SU-DHL-6 (cell line): ENCODE measurements around the gene DNAAF8.

Source experiments
- H2AFZ ChIP-seq: fragments of 200-600 bp; sonication (generic); 2 replicates; pipeline ENCODE4 v1.6.1; 2014; ENCODE audit warnings: low read depth, mild to moderate bottlenecking, moderate library complexity, mixed read lengths, antibody characterized with exemption, low read length; ENCODE audit not compliant: severe bottlenecking
- H3F3A ChIP-seq: fragments of 200-600 bp; shearing (Covaris generic); 2 replicates; pipeline ENCODE4 v1.6.0; 2016; ENCODE audit warnings: antibody characterized with exemption, mild to moderate bottlenecking; ENCODE audit not compliant: insufficient read depth
- H3K27ac ChIP-seq: fragments of 200-600 bp; sonication (generic); 2 replicates; pipeline ENCODE4 v1.5.1; 2016; ENCODE audit warnings: low read depth, mild to moderate bottlenecking, low read length, moderate library complexity, mixed read lengths
- H3K27me3 ChIP-seq: fragments of 200-600 bp; sonication (generic), shearing (Covaris generic); 2 replicates; pipeline ENCODE4 v1.6.0; 2014; ENCODE audit warnings: mild to moderate bottlenecking, low read length
- H3K36me3 ChIP-seq: fragments of 200-600 bp; sonication (generic); 2 replicates; pipeline ENCODE4 v1.6.1; 2014; ENCODE audit warnings: mild to moderate bottlenecking, low read length, mixed read lengths
- H3K4me2 ChIP-seq: fragments of 300-600, 200-600 bp; shearing (Covaris generic), sonication (generic); 2 replicates; pipeline ENCODE4 v1.6.0; 2014; ENCODE audit warnings: low read length, low read depth, mild to moderate bottlenecking; ENCODE audit not compliant: poor library complexity, severe bottlenecking
- H3K4me3 ChIP-seq: fragments of 200-600 bp; sonication (generic); 2 replicates; pipeline ENCODE4 v1.5.1; 2014; ENCODE audit warnings: antibody characterized with exemption, low read length, mild to moderate bottlenecking, mixed read lengths; ENCODE audit not compliant: insufficient read depth, poor library complexity, severe bottlenecking
- H3K79me2 ChIP-seq: fragments of 200-600 bp; sonication (generic); 2 replicates; pipeline ENCODE4 v1.6.1; 2014; ENCODE audit warnings: mild to moderate bottlenecking, low read length, moderate library complexity; ENCODE audit not compliant: insufficient read depth
- H3K9ac ChIP-seq: fragments of 200-600 bp; sonication (generic); 2 replicates; pipeline ENCODE4 v1.7.0; 2014; ENCODE audit warnings: mild to moderate bottlenecking, low read length
- H3K9me2 ChIP-seq: fragments of 200-600 bp; sonication (generic); replicated peaks from 2 replicates; pipeline ENCODE4 v1.6.1; 2014; ENCODE audit warnings: low read length; ENCODE audit not compliant: insufficient read depth
- H3K9me3 ChIP-seq: fragments of 200-600 bp; sonication (generic); 2 replicates; pipeline ENCODE4 v1.6.1; 2014; ENCODE audit warnings: low read length, mixed read lengths; ENCODE audit not compliant: insufficient read depth
- H4K20me1 ChIP-seq: fragments of 200-600 bp; sonication (generic); 2 replicates; pipeline ENCODE4 v1.6.1; 2014; ENCODE audit warnings: low read depth, mild to moderate bottlenecking, antibody characterized with exemption, low read length, moderate library complexity, mixed read lengths
- EZH2phosphoT487 ChIP-seq: fragments of 200-600 bp; sonication (generic), shearing (Covaris generic); conservative IDR thresholded peaks from 2 replicates; pipeline ENCODE4 v1.6.1; 2018; ENCODE audit warnings: mild to moderate bottlenecking, antibody characterized with exemption, low read length, moderate library complexity, mixed read lengths
- TF ChIP-seq, protein P1 (sequence below): fragments of 200-600 bp; sonication (generic); IDR thresholded peaks from one replicate; pipeline ENCODE4 v1.5.1; 2017; ENCODE audit warnings: antibody characterized with exemption, mild to moderate bottlenecking, low read length, moderate library complexity; ENCODE audit not compliant: insufficient read depth, poor library complexity, severe bottlenecking

DNAAF8 gene

DNA sequence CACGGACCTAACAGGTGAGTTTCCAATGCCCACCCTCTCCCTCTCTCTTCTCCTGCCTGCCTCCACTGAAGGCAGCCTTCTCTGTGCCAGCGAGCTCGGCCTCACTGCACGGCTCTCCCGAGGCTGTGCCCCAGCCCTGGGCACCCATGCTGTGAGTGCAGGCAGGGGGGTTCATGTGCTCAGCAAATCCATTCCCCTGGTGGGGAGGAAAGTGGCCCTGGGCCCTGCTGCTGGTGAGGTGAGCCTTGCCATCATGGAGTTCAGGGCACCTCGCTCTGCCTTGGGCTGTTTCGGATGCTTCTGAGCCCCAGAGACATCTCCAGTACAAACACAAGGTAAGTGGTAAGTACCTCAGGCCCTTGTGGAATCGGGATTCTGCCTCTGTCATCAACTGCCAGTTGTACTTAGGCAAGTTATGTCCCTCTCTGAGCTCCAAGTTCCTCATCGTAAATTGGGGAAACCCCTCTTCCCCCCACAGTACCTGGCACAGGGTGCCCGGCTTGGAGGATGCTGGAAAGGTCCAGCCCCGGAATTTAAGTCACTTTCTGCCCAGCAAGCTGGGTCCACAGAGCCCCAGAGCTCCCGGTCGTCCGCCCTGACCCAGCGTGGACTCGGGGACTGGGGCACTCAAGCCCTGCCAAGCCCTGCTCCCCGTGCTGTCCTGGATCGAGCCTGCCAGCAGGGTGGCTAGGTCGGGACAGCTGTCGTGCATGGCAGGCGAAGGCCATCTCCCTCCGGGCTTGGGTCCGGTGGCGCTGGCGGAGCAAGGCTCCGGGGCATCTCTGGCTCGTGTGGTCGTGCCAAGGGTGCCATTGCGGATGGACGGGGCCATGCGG lies 41.7 kb upstream of the DNAAF8 start:
- peak overlapping the region; percentile 59 for H3K9ac ChIP-seq
- H3K9me3 ChIP-seq: no peaks in the 10 kb centered on the region
- no peak overlapping the region for H3K27ac ChIP-seq
- no peaks in the 10 kb centered on the region for H3K9me2 ChIP-seq
- no peaks in the 10 kb centered on the region for H3K27me3 ChIP-seq
- H3K4me2 ChIP-seq: peak overlapping the region; percentile 70
- no peaks in the 10 kb centered on the region for H3F3A ChIP-seq
- H4K20me1 ChIP-seq: no peaks in the 10 kb centered on the region
- H2AFZ ChIP-seq: peak overlapping the region; percentile 75
- no peaks in the 10 kb centered on the region for H3K36me3 ChIP-seq
- TF ChIP-seq EZH2phosphoT487: no peak
- TF ChIP-seq, protein P1, sequence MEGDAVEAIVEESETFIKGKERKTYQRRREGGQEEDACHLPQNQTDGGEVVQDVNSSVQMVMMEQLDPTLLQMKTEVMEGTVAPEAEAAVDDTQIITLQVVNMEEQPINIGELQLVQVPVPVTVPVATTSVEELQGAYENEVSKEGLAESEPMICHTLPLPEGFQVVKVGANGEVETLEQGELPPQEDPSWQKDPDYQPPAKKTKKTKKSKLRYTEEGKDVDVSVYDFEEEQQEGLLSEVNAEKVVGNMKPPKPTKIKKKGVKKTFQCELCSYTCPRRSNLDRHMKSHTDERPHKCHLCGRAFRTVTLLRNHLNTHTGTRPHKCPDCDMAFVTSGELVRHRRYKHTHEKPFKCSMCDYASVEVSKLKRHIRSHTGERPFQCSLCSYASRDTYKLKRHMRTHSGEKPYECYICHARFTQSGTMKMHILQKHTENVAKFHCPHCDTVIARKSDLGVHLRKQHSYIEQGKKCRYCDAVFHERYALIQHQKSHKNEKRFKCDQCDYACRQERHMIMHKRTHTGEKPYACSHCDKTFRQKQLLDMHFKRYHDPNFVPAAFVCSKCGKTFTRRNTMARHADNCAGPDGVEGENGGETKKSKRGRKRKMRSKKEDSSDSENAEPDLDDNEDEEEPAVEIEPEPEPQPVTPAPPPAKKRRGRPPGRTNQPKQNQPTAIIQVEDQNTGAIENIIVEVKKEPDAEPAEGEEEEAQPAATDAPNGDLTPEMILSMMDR: no peak
- peak overlapping the region; percentile 57 for H3K4me3 ChIP-seq
- H3K79me2 ChIP-seq: peaks cover 5% of the 10 kb centered on the region; the same call in 1 of the 2 replicates

DNA sequence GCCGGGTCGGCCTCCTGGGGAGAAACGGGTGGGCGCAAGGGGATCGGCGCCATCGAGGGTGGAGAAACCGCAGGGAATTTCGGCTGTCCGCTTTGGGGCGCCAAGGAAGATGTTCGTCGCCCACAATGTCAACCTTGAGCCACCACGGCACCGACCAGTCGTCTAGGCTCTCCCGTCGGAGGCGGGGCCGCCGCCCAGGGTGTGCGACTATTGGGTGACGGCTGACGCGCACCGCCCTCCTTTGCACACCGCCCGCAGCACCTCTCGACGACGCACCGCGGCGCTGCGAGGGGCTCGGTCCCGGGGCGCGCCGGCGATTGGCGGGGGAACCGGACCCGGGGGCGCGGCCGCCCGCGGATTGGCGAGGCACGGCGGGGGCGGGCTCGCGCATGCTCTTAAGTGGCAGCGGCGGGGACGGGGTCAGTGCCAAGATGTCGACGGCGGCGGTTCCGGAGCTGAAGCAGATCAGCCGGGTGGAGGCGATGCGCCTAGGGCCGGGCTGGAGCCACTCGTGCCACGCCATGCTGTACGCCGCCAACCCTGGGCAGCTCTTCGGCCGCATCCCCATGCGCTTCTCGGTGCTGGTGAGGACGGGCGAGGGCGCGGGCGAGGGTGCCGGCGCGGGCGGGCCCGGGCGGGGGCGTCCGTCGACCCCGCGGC lies 40.9 kb upstream of the DNAAF8 start, which contains the start of gene NUDT16L1:
Gene NUDT16L1 (plus strand): TSS at position 267 of the 660 bp plus-strand sequence. CDS start 165 bp downstream, at position 432.
- H3K4me2 ChIP-seq: peak within 1 kb of the TSS; percentile 70
- H3K4me3 ChIP-seq: peak within 1 kb of the TSS; percentile 97
- H3K9me2 ChIP-seq: no peaks in the 10 kb centered on the region
- no peaks in the 10 kb centered on the region for H4K20me1 ChIP-seq
- peak within 1 kb of the TSS; percentile 55 for H3K27ac ChIP-seq
- H3F3A ChIP-seq: no peaks in the 10 kb centered on the region
- no peak for TF ChIP-seq EZH2phosphoT487
- TF ChIP-seq, protein P1: no peak
- peak within 1 kb of the TSS; percentile 99 for H3K9ac ChIP-seq
- no peaks in the 10 kb centered on the region for H3K27me3 ChIP-seq
- peak within 1 kb of the TSS; percentile 85 for H2AFZ ChIP-seq
- H3K9me3 ChIP-seq: no peaks in the 10 kb centered on the region
- peaks cover 5% of the 10 kb centered on the region; the same call in 1 of the 2 replicates for H3K79me2 ChIP-seq
- no peaks in the 10 kb centered on the region for H3K36me3 ChIP-seq

DNA sequence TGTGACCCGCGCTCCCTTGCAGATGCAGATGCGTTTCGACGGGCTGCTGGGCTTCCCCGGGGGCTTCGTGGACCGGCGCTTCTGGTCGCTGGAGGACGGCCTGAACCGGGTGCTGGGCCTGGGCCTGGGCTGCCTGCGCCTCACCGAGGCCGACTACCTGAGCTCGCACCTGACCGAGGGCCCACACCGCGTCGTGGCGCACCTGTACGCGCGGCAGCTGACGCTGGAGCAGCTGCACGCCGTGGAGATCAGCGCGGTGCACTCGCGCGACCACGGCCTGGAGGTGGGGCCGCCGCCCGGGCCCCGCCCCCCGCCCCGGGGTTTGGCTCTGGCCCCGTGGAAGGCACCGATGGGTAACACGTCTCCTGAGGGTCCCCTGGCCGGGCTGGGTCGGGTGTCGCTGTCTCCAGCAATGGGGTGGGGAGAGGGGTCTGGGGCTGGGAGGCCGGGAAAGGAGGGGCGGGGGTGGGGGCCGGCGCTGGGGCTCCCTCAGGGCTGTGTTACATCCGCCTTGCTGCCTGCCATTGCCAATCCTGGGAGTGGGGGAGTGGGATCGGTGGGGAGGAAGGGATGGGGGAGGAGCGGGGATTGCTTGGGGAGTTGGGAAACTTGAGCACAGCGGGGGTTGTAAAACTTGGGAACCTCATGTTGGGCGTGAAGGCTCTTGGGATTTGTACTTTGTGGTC lies 40.2 kb upstream of the DNAAF8 start:
- Histone ChIP-seq H4K20me1 (no peaks in the 10 kb centered on the region), H3K9me3 (no peaks in the 10 kb centered on the region), H3K36me3 (no peaks in the 10 kb centered on the region), H3K27me3 (no peaks in the 10 kb centered on the region), H2AFZ (peak overlapping the region; percentile 85), H3K9ac (peak overlapping the region; percentile 99), H3K4me3 (peak overlapping the region; percentile 97), H3K4me2 (peak overlapping the region; percentile 61), H3K9me2 (no peaks in the 10 kb centered on the region), H3F3A (no peaks in the 10 kb centered on the region), H3K79me2 (peaks cover 5% of the 10 kb centered on the region; the same call in 1 of the 2 replicates), H3K27ac (peak overlapping the region; percentile 55)
- TF ChIP-seq, protein P1: no peak
- no peak for TF ChIP-seq EZH2phosphoT487
